K562 (cell line): ENCODE data around the gene HYOU1. TPM values are rescaled to one million over a fixed set of nuclear protein-coding genes. Genes with fewer than 3 reads are reported as not detected.

ENCODE experiments used
- ARID1B ChIP-seq: fragments of 450-650 bp; IDR thresholded peaks from 2 replicates; pipeline ENCODE4 v1.6.1; 2016; ENCODE audit warnings: antibody characterized with exemption, mild to moderate bottlenecking, inconsistent platforms
- ATF7 ChIP-seq: fragments of 450-650 bp; IDR thresholded peaks from 2 replicates; pipeline ENCODE4 v1.7.1; 2014; ENCODE audit warnings: mild to moderate bottlenecking, moderate library complexity
- BRD4 ChIP-seq: fragments of 200-600 bp; sonication (generic); IDR thresholded peaks from 2 replicates; pipeline ENCODE4 v1.6.1; 2017; ENCODE audit warnings: inconsistent platforms
- C11orf30 ChIP-seq: fragments of 450-650 bp; IDR thresholded peaks from 2 replicates; pipeline ENCODE4 v1.6.1; 2016; ENCODE audit warnings: low read depth, mild to moderate bottlenecking
- CAMTA2 ChIP-seq: fragments of 250-450 bp; sonication (Bioruptor Pico); conservative IDR thresholded peaks from 2 replicates; pipeline ENCODE4 v1.5.1; 2022
- GATA2 ChIP-seq: sonication (generic); formaldehyde crosslinking; IDR thresholded peaks from 2 replicates; pipeline ENCODE4 v1.4.0; 2020; ENCODE audit warnings: mild to moderate bottlenecking, missing genetic modification reagents
- GTF2E2 ChIP-seq: fragments of 200-800 bp; sonication (Bioruptor generic); IDR thresholded peaks from 2 replicates; pipeline ENCODE4 v1.6.1; 2016; ENCODE audit warnings: missing genetic modification characterization, missing compliant biosample characterization
- HDAC3 ChIP-seq: fragments of 450-650 bp; IDR thresholded peaks from 2 replicates; pipeline ENCODE4 v1.6.1; 2018; ENCODE audit warnings: borderline replicate concordance, mild to moderate bottlenecking, moderate library complexity; ENCODE audit not compliant: partially characterized antibody
- KAT8 ChIP-seq: fragments of 450-650 bp; IDR thresholded peaks from 2 replicates; pipeline ENCODE4 v1.6.1; 2016; ENCODE audit warnings: low read depth, mild to moderate bottlenecking
- PRPF4 ChIP-seq: fragments of 200-400 bp; formaldehyde crosslinking; IDR thresholded peaks from one replicate; pipeline ENCODE4 v1.6.1; 2017; ENCODE audit warnings: low read length, low read depth, mild to moderate bottlenecking; ENCODE audit not compliant: insufficient read depth, poor library complexity, severe bottlenecking
- RB1 ChIP-seq: fragments of 450-650 bp; IDR thresholded peaks from 2 replicates; pipeline ENCODE4 v1.6.1; 2017; ENCODE audit warnings: low read depth, mild to moderate bottlenecking
- RFX5 ChIP-seq: IDR thresholded peaks from 2 replicates; pipeline ENCODE4 v1.6.1; 2011; ENCODE audit warnings: low read depth, mild to moderate bottlenecking, improper control_type of control experiment, low read length
- SIN3A ChIP-seq, 2 experiments: fragments of 150-350 bp in 1 of 2; IDR thresholded peaks; 2 replicates each; pipeline ENCODE4 v1.6.1; 2011 to 2016; ENCODE audit warnings: borderline replicate concordance in 2 of 2, low read depth in 2 of 2, low read length in 2 of 2, mild to moderate bottlenecking in 2 of 2, moderate library complexity in 2 of 2; ENCODE audit not compliant: control insufficient read depth in 1 of 2
- TRIM28 ChIP-seq: fragments of 450-650 bp; IDR thresholded peaks from 2 replicates; pipeline ENCODE4 v1.6.1; 2017
- ZNF263 ChIP-seq: sonication (generic); formaldehyde crosslinking; IDR thresholded peaks from 2 replicates; pipeline ENCODE4 v1.8.0; 2022; ENCODE audit warnings: mild to moderate bottlenecking, missing genetic modification reagents, borderline replicate concordance
- ZNF444 ChIP-seq: fragments of 250-450 bp; sonication (Bioruptor Pico); IDR thresholded peaks from 2 replicates; pipeline ENCODE4 v1.4.0; 2020; ENCODE audit warnings: mild to moderate bottlenecking, moderate library complexity
- ZNF778 ChIP-seq: fragments of 450-650 bp; formaldehyde crosslinking; IDR thresholded peaks from 2 replicates; pipeline ENCODE4 v1.4.0; 2020; ENCODE audit warnings: mild to moderate bottlenecking, moderate library complexity
- polyA plus RNA-seq, 8 experiments: library from polyadenylated mRNA; depleted of rRNA in 4 of 8; stranded (reverse) in 5 of 8; unstranded in 3 of 8; fragments of >200 nt; fragmentation: Nextera tagmentation in 2 of 8; fragmentation: Illumina TruSeq in 1 of 8; extraction: Ambion mirVana in 2 of 8; extraction: Trizol in 1 of 8; gene quantifications; 2 replicates each; pipeline versions ENCODE4 v1.2.1 to v1.2.3, GENCODE V29; 2011 to 2014; ENCODE audit warnings: inconsistent platforms in 1 of 8, missing spikeins in 1 of 8
- total RNA-seq, 7 experiments: library from RNA; depleted of rRNA in 6 of 7; stranded (reverse); fragments of >200 nt in 6 of 7; fragmentation: Illumina TruSeq in 2 of 7; extraction: Trizol in 2 of 7; gene quantifications; 2 replicates each; pipeline versions ENCODE4 v1.2.1 to v1.2.3, GENCODE V29; 2011 to 2021; ENCODE audit warnings: low replicate concordance in 1 of 7
- TF ChIP-seq, protein P1 (sequence below): fragments of 250-450 bp; sonication (Bioruptor Pico); IDR thresholded peaks from 2 replicates; pipeline ENCODE4 v1.5.0; 2021
- TF ChIP-seq, protein P2 (sequence below): fragments of 250-450 bp; sonication (Bioruptor Pico); IDR thresholded peaks from 2 replicates; pipeline ENCODE4 v1.8.0; 2022; ENCODE audit warnings: moderate library complexity, mild to moderate bottlenecking, inconsistent platforms
- TF ChIP-seq, protein P3 (sequence below): IDR thresholded peaks from 2 replicates; pipeline ENCODE4 v1.6.1; 2014; ENCODE audit warnings: antibody characterized with exemption
- TF ChIP-seq, protein P4 (sequence below): IDR thresholded peaks from 2 replicates; pipeline ENCODE4 v1.6.1; 2012; ENCODE audit warnings: low read depth, low read length, improper control_type of control experiment, borderline replicate concordance
- TF ChIP-seq, protein P5 (sequence below): fragments of 450-650 bp; IDR thresholded peaks from 2 replicates; pipeline ENCODE4 v1.6.1; 2016

HYOU1 gene
- total and polyA plus RNA-seq, 9 of the 15 experiments (the other 6 are each of a cell fraction or from before 2014, with no cell fraction given): 19.5 to 197 (median 128) TPM

DNA sequence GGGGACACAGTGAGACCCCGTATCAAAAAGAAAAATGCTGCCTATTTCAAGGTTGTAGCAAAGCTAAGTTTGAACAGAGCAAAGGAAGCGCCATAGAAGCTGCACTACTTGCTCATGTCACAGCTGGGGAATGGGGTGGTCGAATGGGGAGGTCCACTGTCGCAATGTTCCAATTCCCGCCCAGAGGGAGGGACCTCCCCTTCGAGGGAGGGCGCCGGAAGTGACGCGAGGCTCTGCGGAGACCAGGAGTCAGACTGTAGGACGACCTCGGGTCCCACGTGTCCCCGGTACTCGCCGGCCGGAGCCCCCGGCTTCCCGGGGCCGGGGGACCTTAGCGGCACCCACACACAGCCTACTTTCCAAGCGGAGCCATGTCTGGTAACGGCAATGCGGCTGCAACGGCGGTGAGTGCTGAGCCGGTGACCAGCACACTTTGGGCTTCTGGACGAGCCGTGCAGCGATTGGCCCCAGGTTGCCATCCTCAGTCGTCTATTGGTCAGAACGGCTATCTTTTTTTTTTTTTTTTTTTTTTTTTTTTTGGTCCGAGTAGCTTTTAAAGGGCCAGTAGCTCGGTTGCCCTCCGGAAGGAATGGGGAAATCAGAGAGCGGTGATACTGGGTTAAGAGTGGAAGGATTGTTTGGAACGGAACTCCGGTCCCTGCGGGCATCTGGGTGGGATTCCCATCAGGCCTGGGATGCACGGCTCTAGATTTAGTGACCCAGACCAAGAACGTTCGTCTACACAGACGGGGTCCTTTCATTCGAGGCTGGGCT, 27.8 kb upstream of the HYOU1 start, which contains the start of gene HMBS (continued):
- TF ChIP-seq, protein P1, sequence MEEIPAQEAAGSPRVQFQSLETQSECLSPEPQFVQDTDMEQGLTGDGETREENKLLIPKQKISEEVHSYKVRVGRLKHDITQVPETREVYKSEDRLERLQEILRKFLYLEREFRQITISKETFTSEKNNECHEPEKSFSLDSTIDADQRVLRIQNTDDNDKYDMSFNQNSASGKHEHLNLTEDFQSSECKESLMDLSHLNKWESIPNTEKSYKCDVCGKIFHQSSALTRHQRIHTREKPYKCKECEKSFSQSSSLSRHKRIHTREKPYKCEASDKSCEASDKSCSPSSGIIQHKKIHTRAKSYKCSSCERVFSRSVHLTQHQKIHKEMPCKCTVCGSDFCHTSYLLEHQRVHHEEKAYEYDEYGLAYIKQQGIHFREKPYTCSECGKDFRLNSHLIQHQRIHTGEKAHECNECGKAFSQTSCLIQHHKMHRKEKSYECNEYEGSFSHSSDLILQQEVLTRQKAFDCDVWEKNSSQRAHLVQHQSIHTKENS: no peak
- TF ChIP-seq ZNF444 (CRISPR knock-in tag) (no peak), CAMTA2 (CRISPR knock-in tag) (no peak), C11orf30 (peak; percentile 64), RB1 (peak; percentile 89), PRPF4 (no peak), GATA2 (no peak), SIN3A (IDR thresholded peaks at IDR 0.05; ENCODE audit: borderline replicate concordance in 2 of 2, control insufficient read depth in 1 of 2, low read depth in 2 of 2, low read length in 2 of 2) (peak; percentile 55 to 75; a peak in 3 of 4 replicates), TRIM28 (no peak), ARID1B (no peak; the same call in 1 of the 2 replicates), GTF2E2 (tag) (0 out of 2 replicates have a peak, but pooled peaks have one; percentile 23), ATF7 (peak; percentile 82), ZNF263 (CRISPR knock-in tag) (peak; percentile 45; the same call in 1 of the 2 replicates), BRD4 (no peak), KAT8 (no peak), HDAC3 (no peak), ZNF778 (no peak), RFX5 (no peak)
- TF ChIP-seq, protein P2, sequence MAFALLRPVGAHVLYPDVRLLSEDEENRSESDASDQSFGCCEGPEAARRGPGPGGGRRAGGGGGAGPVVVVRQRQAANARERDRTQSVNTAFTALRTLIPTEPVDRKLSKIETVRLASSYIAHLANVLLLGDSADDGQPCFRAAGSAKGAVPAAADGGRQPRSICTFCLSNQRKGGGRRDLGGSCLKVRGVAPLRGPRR: no peak
- TF ChIP-seq, protein P3, sequence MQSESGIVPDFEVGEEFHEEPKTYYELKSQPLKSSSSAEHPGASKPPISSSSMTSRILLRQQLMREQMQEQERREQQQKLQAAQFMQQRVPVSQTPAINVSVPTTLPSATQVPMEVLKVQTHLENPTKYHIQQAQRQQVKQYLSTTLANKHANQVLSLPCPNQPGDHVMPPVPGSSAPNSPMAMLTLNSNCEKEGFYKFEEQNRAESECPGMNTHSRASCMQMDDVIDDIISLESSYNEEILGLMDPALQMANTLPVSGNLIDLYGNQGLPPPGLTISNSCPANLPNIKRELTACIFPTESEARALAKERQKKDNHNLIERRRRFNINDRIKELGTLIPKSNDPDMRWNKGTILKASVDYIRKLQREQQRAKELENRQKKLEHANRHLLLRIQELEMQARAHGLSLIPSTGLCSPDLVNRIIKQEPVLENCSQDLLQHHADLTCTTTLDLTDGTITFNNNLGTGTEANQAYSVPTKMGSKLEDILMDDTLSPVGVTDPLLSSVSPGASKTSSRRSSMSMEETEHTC: no peak
- TF ChIP-seq, protein P4, sequence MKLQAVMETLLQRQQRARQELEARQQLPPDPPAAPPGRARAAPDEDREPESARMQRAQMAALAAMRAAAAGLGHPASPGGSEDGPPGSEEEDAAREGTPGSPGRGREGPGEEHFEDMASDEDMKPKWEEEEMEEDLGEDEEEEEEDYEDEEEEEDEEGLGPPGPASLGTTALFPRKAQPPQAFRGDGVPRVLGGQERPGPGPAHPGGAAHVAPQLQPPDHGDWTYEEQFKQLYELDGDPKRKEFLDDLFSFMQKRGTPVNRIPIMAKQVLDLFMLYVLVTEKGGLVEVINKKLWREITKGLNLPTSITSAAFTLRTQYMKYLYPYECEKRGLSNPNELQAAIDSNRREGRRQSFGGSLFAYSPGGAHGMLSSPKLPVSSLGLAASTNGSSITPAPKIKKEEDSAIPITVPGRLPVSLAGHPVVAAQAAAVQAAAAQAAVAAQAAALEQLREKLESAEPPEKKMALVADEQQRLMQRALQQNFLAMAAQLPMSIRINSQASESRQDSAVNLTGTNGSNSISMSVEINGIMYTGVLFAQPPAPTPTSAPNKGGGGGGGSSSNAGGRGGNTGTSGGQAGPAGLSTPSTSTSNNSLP: peak; percentile 45; the same call in 1 of the 2 replicates
- TF ChIP-seq, protein P5, sequence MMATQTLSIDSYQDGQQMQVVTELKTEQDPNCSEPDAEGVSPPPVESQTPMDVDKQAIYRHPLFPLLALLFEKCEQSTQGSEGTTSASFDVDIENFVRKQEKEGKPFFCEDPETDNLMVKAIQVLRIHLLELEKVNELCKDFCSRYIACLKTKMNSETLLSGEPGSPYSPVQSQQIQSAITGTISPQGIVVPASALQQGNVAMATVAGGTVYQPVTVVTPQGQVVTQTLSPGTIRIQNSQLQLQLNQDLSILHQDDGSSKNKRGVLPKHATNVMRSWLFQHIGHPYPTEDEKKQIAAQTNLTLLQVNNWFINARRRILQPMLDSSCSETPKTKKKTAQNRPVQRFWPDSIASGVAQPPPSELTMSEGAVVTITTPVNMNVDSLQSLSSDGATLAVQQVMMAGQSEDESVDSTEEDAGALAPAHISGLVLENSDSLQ: peak; percentile 86
